Measurements from ENCODE around the gene HDAC10.

Gene HDAC10

GRCh38 chr22:50267591-50268390 lies 16.7 kb upstream of the HDAC10 start:
- H3K4me1 ChIP-seq (ENCODE audit: insufficient read depth, low read length) = peaks cover 5% of the 10 kb centered on the region
- no peaks in the 10 kb centered on the region for H3K36me3 ChIP-seq (ENCODE audit: insufficient read depth, low read length)
- H3K4me3 ChIP-seq (ENCODE audit: low read depth in 1 of 2, low read length in 2 of 2) = peak overlapping the region in 1 of 2 donors; percentile 14
- H3K27me3 ChIP-seq (ENCODE audit: control insufficient read depth in 1 of 2, insufficient read depth in 2 of 2, low read length in 2 of 2) = peaks cover 9 to 46% of the 10 kb centered on the region in 2 donors
- H3K9ac ChIP-seq (ENCODE audit: low read length) = no peak overlapping the region
- H3K27ac ChIP-seq (ENCODE audit: low read depth, low read length) = peak overlapping the region; percentile 2
- H3K9me3 ChIP-seq (ENCODE audit: low read length) = no peaks in the 10 kb centered on the region

- Histone ChIP-seq H3K27me3 (ENCODE audit: control insufficient read depth in 1 of 2, insufficient read depth in 2 of 2, low read length in 2 of 2) (peaks cover 11 to 46% of the 10 kb centered on the region in 2 donors), H3K9me3 (ENCODE audit: low read length) (no peaks in the 10 kb centered on the region), H3K36me3 (ENCODE audit: insufficient read depth, low read length) (no peaks in the 10 kb centered on the region), H3K27ac (ENCODE audit: low read depth, low read length) (no peak overlapping the region), H3K4me1 (ENCODE audit: insufficient read depth, low read length) (peaks cover 5% of the 10 kb centered on the region), H3K4me3 (ENCODE audit: low read depth in 1 of 2, low read length in 2 of 2) (no peak overlapping the region), H3K9ac (ENCODE audit: low read length) (no peak overlapping the region)
Measured at GRCh38 chr22:50266994-50267393, 15.9 kb upstream of the HDAC10 start.

- no peaks in the 10 kb centered on the region for H3K4me1 ChIP-seq (ENCODE audit: insufficient read depth, low read length)
- no peak overlapping the region for H3K4me3 ChIP-seq (ENCODE audit: low read depth in 1 of 2, low read length in 2 of 2)
- no peaks in the 10 kb centered on the region for H3K36me3 ChIP-seq (ENCODE audit: insufficient read depth, low read length)
- no peaks in the 10 kb centered on the region for H3K9me3 ChIP-seq (ENCODE audit: low read length)
- peaks cover 11 to 48% of the 10 kb centered on the region in 2 donors for H3K27me3 ChIP-seq (ENCODE audit: control insufficient read depth in 1 of 2, insufficient read depth in 2 of 2, low read length in 2 of 2)
- H3K9ac ChIP-seq (ENCODE audit: low read length) = no peak overlapping the region
- no peak overlapping the region for H3K27ac ChIP-seq (ENCODE audit: low read depth, low read length)
Measured at GRCh38 chr22:50264946-50265669, 14.0 kb upstream of the HDAC10 start.

GRCh38 chr22:50264104-50264745 lies 13.2 kb upstream of the HDAC10 start:
- no peaks in the 10 kb centered on the region for H3K4me1 ChIP-seq (ENCODE audit: insufficient read depth, low read length)
- peaks cover 11 to 53% of the 10 kb centered on the region in 2 donors for H3K27me3 ChIP-seq (ENCODE audit: control insufficient read depth in 1 of 2, insufficient read depth in 2 of 2, low read length in 2 of 2)
- no peaks in the 10 kb centered on the region for H3K9me3 ChIP-seq (ENCODE audit: low read length)
- H3K36me3 ChIP-seq (ENCODE audit: insufficient read depth, low read length) = no peaks in the 10 kb centered on the region
- no peak overlapping the region for H3K4me3 ChIP-seq (ENCODE audit: low read depth in 1 of 2, low read length in 2 of 2)
- H3K9ac ChIP-seq (ENCODE audit: low read length) = no peak overlapping the region
- no peak overlapping the region for H3K27ac ChIP-seq (ENCODE audit: low read depth, low read length)

GRCh38 chr22:50262973-50263617 lies 12.0 kb upstream of the HDAC10 start:
- H3K36me3 ChIP-seq (ENCODE audit: insufficient read depth, low read length) = no peaks in the 10 kb centered on the region
- peaks cover 11 to 52% of the 10 kb centered on the region in 2 donors for H3K27me3 ChIP-seq (ENCODE audit: control insufficient read depth in 1 of 2, insufficient read depth in 2 of 2, low read length in 2 of 2)
- no peaks in the 10 kb centered on the region for H3K4me1 ChIP-seq (ENCODE audit: insufficient read depth, low read length)
- no peak overlapping the region for H3K4me3 ChIP-seq (ENCODE audit: low read depth in 1 of 2, low read length in 2 of 2)
- H3K9ac ChIP-seq (ENCODE audit: low read length) = no peak overlapping the region
- no peaks in the 10 kb centered on the region for H3K9me3 ChIP-seq (ENCODE audit: low read length)
- H3K27ac ChIP-seq (ENCODE audit: low read depth, low read length) = no peak overlapping the region

- H3K36me3 ChIP-seq (ENCODE audit: insufficient read depth, low read length) = no peaks in the 10 kb centered on the region
- no peak overlapping the region for H3K27ac ChIP-seq (ENCODE audit: low read depth, low read length)
- no peaks in the 10 kb centered on the region for H3K4me1 ChIP-seq (ENCODE audit: insufficient read depth, low read length)
- no peak overlapping the region for H3K9ac ChIP-seq (ENCODE audit: low read length)
- H3K4me3 ChIP-seq (ENCODE audit: low read depth in 1 of 2, low read length in 2 of 2) = no peak overlapping the region
- H3K27me3 ChIP-seq (ENCODE audit: control insufficient read depth in 1 of 2, insufficient read depth in 2 of 2, low read length in 2 of 2) = peaks cover 11 to 57% of the 10 kb centered on the region in 2 donors
- H3K9me3 ChIP-seq (ENCODE audit: low read length) = no peaks in the 10 kb centered on the region
Measured at GRCh38 chr22:50262460-50262911, 11.4 kb upstream of the HDAC10 start.

- H3K4me1 ChIP-seq (ENCODE audit: insufficient read depth, low read length) = no peaks in the 10 kb centered on the region
- H3K4me3 ChIP-seq (ENCODE audit: low read depth in 1 of 2, low read length in 2 of 2) = no peak within 1 kb of the TSS
- H3K9me3 ChIP-seq (ENCODE audit: low read length) = no peaks in the 10 kb centered on the region
- peaks cover 11 to 59% of the 10 kb centered on the region in 2 donors for H3K27me3 ChIP-seq (ENCODE audit: control insufficient read depth in 1 of 2, insufficient read depth in 2 of 2, low read length in 2 of 2)
- no peak within 1 kb of the TSS for H3K9ac ChIP-seq (ENCODE audit: low read length)
- no peaks in the 10 kb centered on the region for H3K36me3 ChIP-seq (ENCODE audit: insufficient read depth, low read length)
- H3K27ac ChIP-seq (ENCODE audit: low read depth, low read length) = no peak within 1 kb of the TSS
Measured at GRCh38 chr22:50261615-50262459, 10.8 kb upstream of the HDAC10 start, which contains the start of gene MAPK12. MAPK12 (minus strand) TSS chr22:50261683; CDS start chr22:50261509, 174 bp downstream.

GRCh38 chr22:50260801-50261614 lies 9.9 kb upstream of the HDAC10 start:
- Histone ChIP-seq H3K4me3 (ENCODE audit: low read depth in 1 of 2, low read length in 2 of 2) (no peak overlapping the region), H3K27me3 (ENCODE audit: control insufficient read depth in 1 of 2, insufficient read depth in 2 of 2, low read length in 2 of 2) (peaks cover 11 to 54% of the 10 kb centered on the region in 2 donors), H3K36me3 (ENCODE audit: insufficient read depth, low read length) (no peaks in the 10 kb centered on the region), H3K9me3 (ENCODE audit: low read length) (no peaks in the 10 kb centered on the region), H3K4me1 (ENCODE audit: insufficient read depth, low read length) (no peaks in the 10 kb centered on the region), H3K27ac (ENCODE audit: low read depth, low read length) (no peak overlapping the region), H3K9ac (ENCODE audit: low read length) (no peak overlapping the region)

GRCh38 chr22:50260434-50260800 lies 9.4 kb upstream of the HDAC10 start:
- no peaks in the 10 kb centered on the region for H3K9me3 ChIP-seq (ENCODE audit: low read length)
- H3K4me3 ChIP-seq (ENCODE audit: low read depth in 1 of 2, low read length in 2 of 2) = no peak overlapping the region
- H3K27ac ChIP-seq (ENCODE audit: low read depth, low read length) = no peak overlapping the region
- no peaks in the 10 kb centered on the region for H3K4me1 ChIP-seq (ENCODE audit: insufficient read depth, low read length)
- H3K9ac ChIP-seq (ENCODE audit: low read length) = no peak overlapping the region
- H3K36me3 ChIP-seq (ENCODE audit: insufficient read depth, low read length) = no peaks in the 10 kb centered on the region
- peaks cover 11 to 48% of the 10 kb centered on the region in 2 donors for H3K27me3 ChIP-seq (ENCODE audit: control insufficient read depth in 1 of 2, insufficient read depth in 2 of 2, low read length in 2 of 2)

GRCh38 chr22:50259302-50259701 lies 8.2 kb upstream of the HDAC10 start:
- no peaks in the 10 kb centered on the region for H3K36me3 ChIP-seq (ENCODE audit: insufficient read depth, low read length)
- H3K9me3 ChIP-seq (ENCODE audit: low read length) = no peaks in the 10 kb centered on the region
- no peak overlapping the region for H3K27ac ChIP-seq (ENCODE audit: low read depth, low read length)
- no peaks in the 10 kb centered on the region for H3K4me1 ChIP-seq (ENCODE audit: insufficient read depth, low read length)
- peaks cover 11 to 47% of the 10 kb centered on the region in 2 donors for H3K27me3 ChIP-seq (ENCODE audit: control insufficient read depth in 1 of 2, insufficient read depth in 2 of 2, low read length in 2 of 2)
- no peak overlapping the region for H3K4me3 ChIP-seq (ENCODE audit: low read depth in 1 of 2, low read length in 2 of 2)
- H3K9ac ChIP-seq (ENCODE audit: low read length) = no peak overlapping the region
